IMR-90 (cell line): ENCODE results near the gene MCM5. TPM values are rescaled to one million over a fixed set of nuclear protein-coding genes. Genes with fewer than 3 reads are reported as not detected.
"Not testable (repeated sequence)": the region's sequence is repeated elsewhere in the genome, so short reads cannot be mapped to it uniquely, and the experiment has no call there.

Source experiments
- ATAC-seq: fragments of 200-7000 bp; cut with Tn5 transposase; 2 replicates; pipeline ENCODE4 v1.9.1; 2020; ENCODE audit warnings: low read depth, mild to moderate bottlenecking, moderate library complexity
- BruUV-seq: library from RNA; stranded (reverse); fragments of 400-500 nt; replicated peaks from 2 replicates; lab custom pipeline; 2021; lab: Mats Ljungman, UMichigan
- CTCF ChIA-PET: fragments of 300-600 bp; formaldehyde crosslinking; extraction: SDS; loops from one replicate; lab custom pipeline; 2021; ENCODE audit warnings: antibody characterized with exemption; lab: Yijun Ruan, JAX
- POLR2A ChIA-PET: fragments of 300-600 bp; sonication (Branson Sonifier 250); formaldehyde crosslinking; loops from one replicate; lab custom pipeline; 2022; ENCODE audit warnings: antibody characterized with exemption; ENCODE audit not compliant: unreplicated experiment; lab: Charles Lee
- DNase-seq: peaks from one replicate; pipeline ENCODE4 v3.0.0; 2013
- H2AFZ ChIP-seq: replicated peaks from 2 replicates; pipeline ENCODE3; 2013; ENCODE audit warnings: low read length, mild to moderate bottlenecking; ENCODE audit not compliant: poor library complexity
- H2AK5ac ChIP-seq: 2 replicates; pipeline ENCODE4 v1.6.1; 2013; ENCODE audit warnings: low read depth, low read length, inconsistent platforms
- H2AK9ac ChIP-seq: replicated peaks from 2 replicates; pipeline ENCODE3; 2013; ENCODE audit warnings: mild to moderate bottlenecking, low read depth, low read length, moderate library complexity; ENCODE audit not compliant: poor library complexity
- H2BK120ac ChIP-seq: 2 replicates; pipeline ENCODE4 v1.6.1; 2013; ENCODE audit warnings: low read depth, low read length, inconsistent platforms
- H2BK15ac ChIP-seq: 3 replicates; pipeline ENCODE4 v1.6.1; 2013; ENCODE audit warnings: low read depth, low read length, inconsistent platforms
- H2BK20ac ChIP-seq: 2 replicates; pipeline ENCODE4 v1.6.1; 2013; ENCODE audit warnings: low read depth, mild to moderate bottlenecking, inconsistent platforms, low read length, moderate library complexity
- H2BK5ac ChIP-seq: 2 replicates; pipeline ENCODE4 v1.6.1; 2013; ENCODE audit warnings: mild to moderate bottlenecking, low read depth, low read length, inconsistent platforms; ENCODE audit not compliant: poor library complexity, severe bottlenecking
- H3K14ac ChIP-seq: replicated peaks from 2 replicates; pipeline ENCODE4 v1.6.1; 2013; ENCODE audit warnings: low read depth, low read length, inconsistent platforms
- H3K18ac ChIP-seq: 2 replicates; pipeline ENCODE4 v1.6.1; 2013; ENCODE audit warnings: low read depth, low read length, control low read depth
- H3K23ac ChIP-seq: 2 replicates; pipeline ENCODE4 v1.6.1; 2013; ENCODE audit warnings: low read depth, low read length, inconsistent platforms
- H3K27ac ChIP-seq: 2 replicates; pipeline ENCODE4 v1.5.1; 2013; ENCODE audit warnings: mild to moderate bottlenecking, control low read depth, low read length; ENCODE audit not compliant: insufficient read depth
- H3K27me3 ChIP-seq: 2 replicates; pipeline ENCODE4 v1.6.1; 2013; ENCODE audit warnings: low read length; ENCODE audit not compliant: control insufficient read depth, insufficient read depth
- H3K36me3 ChIP-seq: 2 replicates; pipeline ENCODE4 v1.6.1; 2013; ENCODE audit warnings: low read length, mixed read lengths; ENCODE audit not compliant: control insufficient read depth, insufficient read depth
- H3K4ac ChIP-seq: 2 replicates; pipeline ENCODE4 v1.6.1; 2013; ENCODE audit warnings: low read depth, low read length, inconsistent platforms
- H3K4me1 ChIP-seq: 2 replicates; pipeline ENCODE4 v1.6.1; 2013; ENCODE audit warnings: low read length, mixed read lengths; ENCODE audit not compliant: control insufficient read depth, insufficient read depth
- H3K4me2 ChIP-seq: 2 replicates; pipeline ENCODE4 v1.6.1; 2013; ENCODE audit warnings: low read depth, mild to moderate bottlenecking, control low read depth, low read length, moderate library complexity
- H3K4me3 ChIP-seq: 2 replicates; pipeline ENCODE4 v1.5.1; 2013; ENCODE audit warnings: low read depth, mild to moderate bottlenecking, control low read depth, low read length, moderate library complexity; ENCODE audit not compliant: insufficient read depth
- H3K56ac ChIP-seq: 2 replicates; pipeline ENCODE4 v1.6.1; 2013; ENCODE audit warnings: low read length, inconsistent platforms; ENCODE audit not compliant: insufficient read depth; ENCODE audit errors: extremely low read depth
- H3K79me1 ChIP-seq, 2 experiments: 2 replicates each; pipeline ENCODE4 v1.6.1; 2013; ENCODE audit warnings: low read length in 2 of 2, inconsistent platforms in 1 of 2, low read depth in 1 of 2
- H3K9ac ChIP-seq: 2 replicates; pipeline ENCODE4 v1.6.1; 2013; ENCODE audit warnings: low read depth, low read length, control low read depth
- H3K9me1 ChIP-seq: 2 replicates; pipeline ENCODE4 v1.6.1; 2013; ENCODE audit warnings: low read length, inconsistent platforms; ENCODE audit not compliant: insufficient read depth
- H3K9me3 ChIP-seq: 2 replicates; pipeline ENCODE4 v1.6.1; 2013; ENCODE audit warnings: low read length; ENCODE audit not compliant: control insufficient read depth, insufficient read depth
- H4K20me1 ChIP-seq: 2 replicates; pipeline ENCODE4 v1.6.1; 2013; ENCODE audit warnings: low read length, inconsistent platforms; ENCODE audit not compliant: insufficient read depth
- H4K5ac ChIP-seq: 2 replicates; pipeline ENCODE4 v1.6.1; 2013; ENCODE audit warnings: mild to moderate bottlenecking, low read depth, low read length, control low read depth
- H4K8ac ChIP-seq, 2 experiments: 2 replicates each; pipeline ENCODE4 v1.6.1; 2013; ENCODE audit warnings: low read depth in 2 of 2, low read length in 2 of 2, control low read depth in 1 of 2, inconsistent platforms in 1 of 2
- H4K91ac ChIP-seq: 2 replicates; pipeline ENCODE4 v1.6.1; 2013; ENCODE audit warnings: low read depth, low read length, inconsistent platforms; ENCODE audit not compliant: insufficient read depth
- WGBS, 2 experiments: methylation state at CpG; one replicate each; pipeline versions ENCODE4 v1.1.5 to v1.1.7; 2013; ENCODE audit warnings: missing lambda C conversion rate in 2 of 2; ENCODE audit not compliant: insufficient read length in 1 of 2; ENCODE audit errors: extremely low coverage in 2 of 2; 5-methylcytosine and 5-hydroxymethylcytosine counted together
- dilution Hi-C: fragments of 300-500 bp; cut with HindIII; formaldehyde crosslinking; loops from one replicate; pipeline ENCODE4 v1.14.3; 2018; ENCODE audit warnings: low sequenced_read_pairs; ENCODE audit not compliant: unreplicated experiment
- in situ Hi-C: fragments of 300-500 bp; cut with MboI; formaldehyde crosslinking; loops from 3 replicates; pipeline ENCODE4 v1.14.3; 2019; ENCODE audit warnings: low sequenced_read_pairs, inconsistent platforms, mixed read lengths
- intact Hi-C: fragments of 100-400 bp; cut with micrococcal nuclease; formaldehyde crosslinking; loops from 2 replicates; pipeline ENCODE4 v1.10.0; 2022
- polyA plus RNA-seq, 3 experiments: library from polyadenylated mRNA; depleted of rRNA; stranded (reverse); fragments of >200 nt; gene quantifications; 2 replicates each; pipeline ENCODE4 v1.2.3, GENCODE V29; 2012; ENCODE audit warnings: low replicate concordance in 1 of 3
- total RNA-seq: library from RNA; depleted of rRNA; stranded (reverse); fragments of >200 nt; gene quantifications from 2 replicates; pipeline ENCODE4 v1.2.3, GENCODE V29; 2012

MCM5 gene
- total and polyA plus RNA-seq, 2 of the 4 experiments (the other 2 are of a cell fraction) = 43.0 to 58.6 TPM

- H3K9me1 ChIP-seq, H3K4me3 ChIP-seq, CTCF ChIA-PET, H2AK9ac ChIP-seq, H2BK120ac ChIP-seq, H2AFZ ChIP-seq, BruUV-seq, H3K4me2 ChIP-seq, DNase-seq, H4K5ac ChIP-seq, H2BK5ac ChIP-seq, H4K91ac ChIP-seq, dilution Hi-C loops, H4K8ac ChIP-seq, H2AK5ac ChIP-seq, H3K18ac ChIP-seq, in situ Hi-C loops, H3K56ac ChIP-seq, H4K20me1 ChIP-seq, H3K27ac ChIP-seq, H3K9me3 ChIP-seq, H3K23ac ChIP-seq, intact Hi-C loops, H2BK15ac ChIP-seq, H2BK20ac ChIP-seq, H3K4ac ChIP-seq, H3K9ac ChIP-seq, ATAC-seq, H3K14ac ChIP-seq, H3K27me3 ChIP-seq, H3K4me1 ChIP-seq: not testable (repeated sequence)
- peaks cover 21% of the 10 kb centered on the region for H3K36me3 ChIP-seq
- 100% methylated on average over 1 of the region's 6 CpGs; no CpG with 5 or more reads in 1 of the 2 experiments for WGBS, 2 experiments
- peaks cover 7 to 11% of the 10 kb centered on the region in 2 experiments for H3K79me1 ChIP-seq
- POLR2A ChIA-PET = interaction anchor here (0.5 kb wide), 1 partner anchor 523 kb away, joined by 3 read pairs; no protein-coding TSS in a partner anchor
These were observed 3.3 kb upstream of the MCM5 start for GRCh38 chr22:35396622-35397021.
